Measurements from ENCODE around the gene SVOP.

SVOP gene

DNA sequence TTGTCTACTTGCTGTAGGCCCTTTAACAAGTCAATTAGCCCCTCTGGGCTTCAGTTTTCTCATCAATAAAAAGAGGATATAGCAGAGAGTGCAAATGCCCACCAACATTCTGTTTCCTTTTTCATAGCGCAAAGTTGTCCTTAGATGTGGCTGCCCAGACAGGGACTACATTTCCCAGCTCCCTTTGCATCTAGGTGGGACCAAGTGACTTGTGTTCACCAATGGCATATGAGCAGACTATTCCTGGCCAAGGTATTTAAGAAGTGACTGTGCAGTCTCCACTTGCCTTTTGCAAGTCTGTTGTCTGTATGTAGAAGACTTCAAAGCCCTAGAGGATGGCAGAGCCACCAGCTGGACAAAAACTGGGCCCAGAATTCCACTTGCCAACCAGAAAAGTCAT is 81.3 kb downstream of the SVOP start:
- in situ Hi-C loops (cut with MboI; ENCODE audit: low sequenced_read_pairs) = no loop called here

- in situ Hi-C loops (cut with MboI; ENCODE audit: low sequenced_read_pairs) = no loop called here
Measured at GRCh38 chr12:108938247-108938924, 82.5 kb downstream of the SVOP start.

DNA sequence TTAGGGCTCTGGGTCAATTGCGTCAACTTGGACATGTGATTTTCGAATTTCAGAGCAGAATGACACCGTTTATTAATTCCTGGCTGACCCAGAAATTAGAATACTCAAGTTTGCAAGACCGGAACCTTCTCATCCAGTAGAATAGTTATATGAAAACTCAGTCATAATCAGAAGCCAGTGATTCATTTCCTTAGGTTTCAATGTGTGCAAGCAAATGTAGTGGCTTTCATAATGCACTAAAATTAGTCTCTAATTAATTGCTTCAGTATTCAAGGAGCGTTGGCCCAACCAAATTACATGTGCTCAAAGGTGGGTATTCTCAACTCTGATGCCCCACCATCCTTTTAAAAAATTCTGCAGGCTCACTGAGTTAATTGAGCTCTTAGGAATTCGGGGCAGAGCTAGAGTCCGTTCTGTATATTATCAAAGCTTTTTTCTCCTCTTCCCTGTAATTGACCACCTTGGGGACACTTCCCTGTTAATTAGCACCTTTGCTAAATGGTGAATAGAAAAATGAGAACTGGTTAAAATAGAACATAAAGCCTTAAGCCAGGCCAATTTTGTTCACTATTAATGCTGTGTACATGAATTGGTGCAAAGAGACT is 85.6 kb downstream of the SVOP start:
- in situ Hi-C loops (cut with MboI; ENCODE audit: low sequenced_read_pairs) = no loop called here

DNA sequence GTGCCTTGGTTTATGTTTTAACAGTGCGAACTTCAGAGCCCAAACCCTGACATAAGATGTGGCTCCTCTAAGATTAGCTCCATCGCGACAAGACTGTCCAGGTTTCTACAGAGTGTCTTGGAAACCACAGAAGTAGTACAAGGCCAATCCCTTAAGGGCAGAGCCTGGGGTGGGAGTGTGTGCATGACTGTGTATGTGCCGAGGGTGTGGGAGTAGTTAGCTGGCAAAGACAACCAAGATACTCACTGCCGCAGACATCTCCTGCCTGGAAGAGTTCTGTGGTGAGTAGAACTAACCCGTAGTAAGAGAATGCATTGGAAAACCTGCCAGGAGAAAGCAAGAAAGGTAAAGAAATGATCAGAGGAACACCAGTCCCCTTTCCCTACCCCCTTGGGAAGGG is 86.9 kb downstream of the SVOP start:
- in situ Hi-C loops (cut with MboI; ENCODE audit: low sequenced_read_pairs) = no loop called here

DNA sequence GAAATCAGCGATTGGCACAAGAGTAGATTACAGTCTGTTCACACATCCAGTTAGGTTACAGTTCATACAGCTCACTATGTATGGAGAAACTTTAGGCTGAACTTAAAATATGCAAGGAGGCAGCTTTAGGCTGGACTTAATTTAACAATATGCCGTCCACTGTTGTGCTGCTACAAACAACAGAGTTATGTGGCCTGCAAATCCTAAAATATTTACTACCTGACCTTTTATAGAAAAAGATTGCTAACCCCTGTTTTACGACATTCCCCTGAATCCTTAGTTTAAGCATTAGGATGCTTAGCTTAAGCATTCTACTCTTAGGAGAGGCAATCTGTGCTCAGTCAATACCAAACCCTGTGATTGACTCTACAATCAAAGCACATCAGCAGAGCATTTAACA is 90.1 kb downstream of the SVOP start:
- in situ Hi-C loops (cut with MboI; ENCODE audit: low sequenced_read_pairs) = no loop called here

- in situ Hi-C loops (cut with MboI; ENCODE audit: low sequenced_read_pairs) = no loop called here
Measured at GRCh38 chr12:108930155-108930554, 90.7 kb downstream of the SVOP start.

DNA sequence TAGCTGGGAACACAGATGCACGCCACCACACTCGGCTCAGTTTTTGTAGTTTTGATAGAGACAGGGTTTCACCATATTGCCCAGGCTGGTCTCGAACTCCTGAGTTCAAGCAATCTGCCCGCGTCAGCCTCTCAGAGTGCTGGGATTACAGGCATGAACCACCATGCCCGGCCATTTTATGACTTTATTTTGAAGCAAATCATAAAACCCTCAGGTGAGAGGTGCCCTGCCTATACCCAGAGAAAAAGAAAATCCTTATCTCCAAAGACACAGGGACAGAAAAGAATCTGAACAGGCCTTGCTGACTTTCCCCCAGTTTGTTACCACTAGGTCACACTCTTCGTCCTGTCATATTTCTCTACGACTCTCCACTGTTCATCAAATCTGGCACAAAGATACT is 92.2 kb downstream of the SVOP start:
- in situ Hi-C loops (cut with MboI; ENCODE audit: low sequenced_read_pairs) = no loop called here

DNA sequence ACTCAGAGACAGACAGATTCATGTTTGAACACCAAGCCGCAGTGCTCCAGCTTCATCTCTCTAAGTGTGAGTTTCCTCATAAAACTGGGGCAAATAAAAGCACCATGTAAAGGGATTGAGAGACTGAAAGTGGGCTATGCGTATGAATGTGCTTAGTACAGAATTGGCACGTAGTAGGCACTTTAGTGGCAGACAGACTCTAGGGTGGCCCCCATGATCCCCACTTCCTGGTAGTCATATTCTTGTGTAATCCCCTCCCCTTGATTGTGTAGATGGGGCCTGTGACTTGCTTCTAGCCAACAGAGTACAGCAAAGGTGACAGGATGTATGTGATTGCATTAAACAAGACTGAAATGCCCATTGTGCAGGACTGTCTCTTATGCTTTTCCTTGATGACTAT is 98.0 kb downstream of the SVOP start:
- in situ Hi-C loops (cut with MboI; ENCODE audit: low sequenced_read_pairs) = no loop called here

- in situ Hi-C loops (cut with MboI; ENCODE audit: low sequenced_read_pairs) = no loop called here
Measured at GRCh38 chr12:108921946-108922345, 98.9 kb downstream of the SVOP start.

DNA sequence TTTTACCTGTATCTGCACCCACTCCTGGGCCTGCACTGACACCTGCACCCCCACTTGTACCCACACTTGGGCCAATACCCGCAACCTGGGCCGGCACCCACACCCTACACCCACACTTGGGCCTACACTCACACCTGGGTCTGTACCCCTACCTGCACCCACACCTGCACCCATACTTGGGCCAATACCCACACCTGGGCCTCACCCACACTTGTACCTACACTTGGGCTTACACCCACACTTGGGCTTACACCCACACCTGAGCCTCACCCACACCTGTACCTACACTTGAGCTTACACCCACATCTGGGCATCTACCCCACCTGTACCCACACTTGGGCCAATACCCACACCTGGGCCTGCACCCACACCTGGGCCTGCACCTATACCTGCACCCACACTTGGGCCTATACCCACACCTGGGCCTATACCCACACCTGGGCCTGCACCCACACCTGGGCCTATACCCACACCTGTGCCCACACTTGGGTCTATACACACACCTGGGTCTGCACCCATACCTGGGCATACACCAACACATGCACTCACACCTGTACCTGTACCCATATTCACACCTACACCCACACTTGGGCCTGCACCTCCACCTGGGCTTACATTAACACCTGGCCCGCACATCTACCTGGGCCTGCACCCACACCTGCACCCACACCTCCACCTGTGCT is 101.8 kb downstream of the SVOP start:
- in situ Hi-C loops (cut with MboI; ENCODE audit: low sequenced_read_pairs) = no loop called here

- in situ Hi-C loops (cut with MboI; ENCODE audit: low sequenced_read_pairs) = no loop called here
Measured at GRCh38 chr12:108918206-108918605, 102.7 kb downstream of the SVOP start.

GRCh38 chr12:108916336-108916735 is 104.5 kb downstream of the SVOP start:
- in situ Hi-C loops (cut with MboI; ENCODE audit: low sequenced_read_pairs) = no loop called here

DNA sequence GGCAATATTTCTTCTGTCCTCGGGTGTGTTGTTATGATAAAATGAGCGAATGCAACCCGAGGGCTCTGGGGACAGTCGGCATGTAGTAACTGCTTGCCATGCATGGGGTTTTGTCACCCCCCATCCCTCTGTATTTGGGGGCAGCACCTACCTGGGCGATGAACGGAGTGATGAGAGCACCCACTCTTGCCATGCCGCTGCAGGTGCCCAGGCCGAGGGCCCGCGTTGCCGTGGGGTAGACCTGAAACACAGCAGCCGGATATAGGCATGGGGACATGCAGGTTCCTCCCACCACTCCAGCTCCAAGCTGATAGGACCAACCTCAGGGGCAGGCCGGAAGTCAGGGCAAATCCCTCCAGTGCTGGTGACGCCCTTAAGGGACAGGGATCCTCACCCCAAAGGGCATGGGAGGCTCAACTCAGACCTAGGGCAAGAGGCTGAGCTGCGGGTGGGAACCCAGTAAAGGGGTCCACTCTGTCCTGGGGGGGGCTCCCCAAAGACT is 105.2 kb downstream of the SVOP start:
- in situ Hi-C loops (cut with MboI; ENCODE audit: low sequenced_read_pairs) = no loop called here

DNA sequence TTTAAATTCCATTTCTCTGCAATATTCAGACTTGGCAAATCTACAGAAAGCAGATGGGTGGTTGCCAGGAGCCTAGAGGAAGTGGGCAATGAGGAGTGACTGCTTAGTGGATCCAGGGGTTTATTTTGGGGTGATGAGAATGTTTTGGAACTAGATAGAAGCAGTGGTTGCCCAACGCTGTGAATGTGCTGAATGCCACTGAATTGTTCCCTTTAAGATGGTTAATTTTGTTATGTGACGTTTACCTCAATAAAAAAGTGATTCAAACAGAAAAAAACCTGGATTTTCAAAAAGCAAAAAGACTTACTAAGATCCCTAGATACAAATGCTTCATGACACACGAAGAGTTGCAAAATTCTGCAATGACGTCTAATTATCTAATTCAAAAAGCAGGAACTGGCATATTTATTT is 106.7 kb downstream of the SVOP start:
- in situ Hi-C loops (cut with MboI; ENCODE audit: low sequenced_read_pairs) = no loop called here

DNA sequence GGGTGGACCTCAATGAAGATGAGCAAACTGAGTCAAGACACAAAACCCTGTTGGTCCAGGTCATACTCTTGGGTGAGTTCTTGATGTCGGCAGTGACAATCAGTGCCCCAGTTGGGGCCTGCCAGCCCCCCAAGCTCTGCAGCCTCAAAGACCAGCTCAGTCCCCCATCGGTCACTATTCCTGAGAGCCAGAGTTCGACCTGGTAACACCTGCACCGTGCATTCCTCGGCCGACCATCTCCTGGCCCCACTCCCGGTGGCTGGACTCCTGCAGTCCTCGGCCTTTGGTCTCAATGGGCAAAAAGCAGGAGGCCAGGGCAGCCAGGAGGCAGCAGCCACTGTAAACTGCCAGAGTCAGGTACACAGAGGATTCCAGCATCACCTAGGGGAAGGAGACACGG is 108.5 kb downstream of the SVOP start:
- in situ Hi-C loops (cut with MboI; ENCODE audit: low sequenced_read_pairs) = no loop called here

- in situ Hi-C loops (cut with MboI; ENCODE audit: low sequenced_read_pairs) = no loop called here
Measured at GRCh38 chr12:108911915-108912314, 109.0 kb downstream of the SVOP start.

DNA sequence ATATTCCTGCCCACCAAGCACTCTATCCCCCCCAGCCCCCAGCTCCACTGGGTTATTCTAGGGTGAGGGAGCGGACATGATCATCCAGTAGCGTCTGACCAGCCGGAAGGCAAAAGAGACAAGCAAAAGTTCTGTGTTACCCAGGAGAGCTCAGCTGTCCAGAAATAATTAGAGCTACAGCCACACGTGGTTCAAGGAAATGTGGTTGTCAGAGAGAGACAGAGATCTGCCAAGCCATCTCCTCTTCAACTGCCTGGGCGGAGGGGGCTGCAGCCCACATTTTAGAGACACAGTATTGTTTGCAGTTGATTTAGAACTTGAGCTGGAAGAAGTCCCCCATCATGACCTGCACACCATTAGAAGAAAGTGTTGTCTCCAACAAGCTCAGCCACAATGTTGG is 110.5 kb downstream of the SVOP start:
- in situ Hi-C loops (cut with MboI; ENCODE audit: low sequenced_read_pairs) = no loop called here

DNA sequence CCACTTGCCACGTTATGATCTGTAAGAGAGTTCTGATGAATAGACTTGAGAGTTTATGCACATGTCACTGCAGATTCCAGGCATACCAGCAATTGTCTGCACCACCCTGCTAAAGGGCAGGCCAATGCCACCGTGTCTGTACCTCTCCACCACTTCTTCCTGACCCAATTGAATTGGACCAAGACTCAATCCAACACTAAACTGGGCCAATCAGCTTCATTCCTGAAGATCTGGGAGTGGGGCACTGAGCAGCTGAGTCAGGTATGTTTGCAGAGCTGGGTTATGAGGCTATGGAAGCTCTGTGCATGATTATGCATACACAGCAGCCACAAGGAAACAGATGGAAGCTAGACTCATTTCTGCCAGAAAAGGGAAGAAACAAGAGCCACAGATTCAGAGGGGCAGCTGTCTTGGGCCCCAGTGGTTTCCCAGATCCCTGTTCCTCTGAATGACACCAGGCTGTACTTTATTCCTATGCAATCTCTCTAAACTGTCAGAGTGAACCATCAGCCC is 113.0 kb downstream of the SVOP start:
- in situ Hi-C loops (cut with MboI; ENCODE audit: low sequenced_read_pairs) = no loop called here

GRCh38 chr12:108906971-108907370 is 113.9 kb downstream of the SVOP start:
- in situ Hi-C loops (cut with MboI; ENCODE audit: low sequenced_read_pairs) = no loop called here

DNA sequence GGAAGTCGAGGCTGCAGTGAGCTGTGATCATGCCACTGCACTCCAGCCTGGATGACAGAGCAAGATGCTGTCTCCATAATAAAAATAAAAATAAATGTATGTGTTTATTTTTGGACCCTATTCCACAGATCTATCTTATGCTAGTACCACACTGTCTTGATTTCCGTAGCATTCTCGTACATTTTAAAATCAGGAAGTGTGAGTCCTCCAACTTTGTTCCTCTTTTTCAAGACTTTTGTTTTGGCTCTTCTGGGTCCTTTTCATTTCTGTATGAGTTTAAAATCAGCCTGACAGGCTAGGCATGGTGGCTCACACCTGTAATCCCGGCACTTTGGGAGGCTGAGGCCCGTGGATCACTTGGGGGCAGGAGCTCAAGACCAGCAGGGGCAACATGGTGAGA is 115.1 kb downstream of the SVOP start:
- in situ Hi-C loops (cut with MboI; ENCODE audit: low sequenced_read_pairs) = no loop called here

GRCh38 chr12:108899145-108899544 is 121.7 kb downstream of the SVOP start:
- in situ Hi-C loops (cut with MboI; ENCODE audit: low sequenced_read_pairs) = no loop called here

DNA sequence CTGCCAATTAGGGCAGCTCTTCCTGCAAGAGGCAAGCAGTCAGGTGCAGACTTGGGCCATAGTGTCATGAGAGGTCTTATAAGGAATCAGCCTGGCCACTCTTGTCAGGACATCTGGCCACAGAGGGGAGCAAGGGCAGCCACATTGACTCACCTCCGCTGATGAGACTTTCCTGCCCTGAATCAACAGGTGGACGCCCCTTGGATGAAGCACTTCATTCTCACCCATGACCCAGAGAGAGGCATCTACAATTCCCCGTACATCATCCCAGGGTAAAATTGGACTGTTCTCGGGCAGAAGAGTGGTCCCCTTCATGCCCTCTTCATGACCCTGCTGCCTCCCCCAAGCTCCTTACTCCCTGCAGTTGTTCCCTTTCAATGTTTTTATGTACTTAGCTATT is 124.1 kb downstream of the SVOP start:
- in situ Hi-C loops (cut with MboI; ENCODE audit: low sequenced_read_pairs) = no loop called here
